Measurements from ENCODE around the gene ZNF506.

DNA sequence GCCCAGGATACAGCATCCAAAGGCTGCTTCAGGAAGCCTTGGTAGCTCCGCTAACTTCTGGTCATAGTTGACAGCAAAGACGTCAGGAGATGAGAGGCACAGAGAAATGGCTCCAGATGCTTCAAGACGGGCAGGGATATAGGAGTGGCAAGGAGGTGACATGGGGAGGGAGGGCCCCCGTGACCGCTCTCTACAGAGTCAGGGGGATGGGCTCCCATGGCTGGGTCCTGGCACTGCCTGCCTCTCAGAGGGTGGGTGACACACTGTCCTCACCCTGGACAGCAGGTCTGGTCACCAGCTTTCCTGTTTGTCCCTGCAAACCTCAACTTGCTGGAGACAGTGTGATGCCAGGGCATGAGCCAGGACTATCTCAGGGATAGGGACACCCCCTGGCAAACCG, 78.4 kb downstream of the ZNF506 start:
- TF ChIP-seq, protein P1, sequence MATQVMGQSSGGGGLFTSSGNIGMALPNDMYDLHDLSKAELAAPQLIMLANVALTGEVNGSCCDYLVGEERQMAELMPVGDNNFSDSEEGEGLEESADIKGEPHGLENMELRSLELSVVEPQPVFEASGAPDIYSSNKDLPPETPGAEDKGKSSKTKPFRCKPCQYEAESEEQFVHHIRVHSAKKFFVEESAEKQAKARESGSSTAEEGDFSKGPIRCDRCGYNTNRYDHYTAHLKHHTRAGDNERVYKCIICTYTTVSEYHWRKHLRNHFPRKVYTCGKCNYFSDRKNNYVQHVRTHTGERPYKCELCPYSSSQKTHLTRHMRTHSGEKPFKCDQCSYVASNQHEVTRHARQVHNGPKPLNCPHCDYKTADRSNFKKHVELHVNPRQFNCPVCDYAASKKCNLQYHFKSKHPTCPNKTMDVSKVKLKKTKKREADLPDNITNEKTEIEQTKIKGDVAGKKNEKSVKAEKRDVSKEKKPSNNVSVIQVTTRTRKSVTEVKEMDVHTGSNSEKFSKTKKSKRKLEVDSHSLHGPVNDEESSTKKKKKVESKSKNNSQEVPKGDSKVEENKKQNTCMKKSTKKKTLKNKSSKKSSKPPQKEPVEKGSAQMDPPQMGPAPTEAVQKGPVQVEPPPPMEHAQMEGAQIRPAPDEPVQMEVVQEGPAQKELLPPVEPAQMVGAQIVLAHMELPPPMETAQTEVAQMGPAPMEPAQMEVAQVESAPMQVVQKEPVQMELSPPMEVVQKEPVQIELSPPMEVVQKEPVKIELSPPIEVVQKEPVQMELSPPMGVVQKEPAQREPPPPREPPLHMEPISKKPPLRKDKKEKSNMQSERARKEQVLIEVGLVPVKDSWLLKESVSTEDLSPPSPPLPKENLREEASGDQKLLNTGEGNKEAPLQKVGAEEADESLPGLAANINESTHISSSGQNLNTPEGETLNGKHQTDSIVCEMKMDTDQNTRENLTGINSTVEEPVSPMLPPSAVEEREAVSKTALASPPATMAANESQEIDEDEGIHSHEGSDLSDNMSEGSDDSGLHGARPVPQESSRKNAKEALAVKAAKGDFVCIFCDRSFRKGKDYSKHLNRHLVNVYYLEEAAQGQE (IDR thresholded peaks at IDR 0.05; ENCODE audit: low read depth) = no peak
- TF ChIP-seq POLR2AphosphoS5 (IDR thresholded peaks at IDR 0.05; ENCODE audit: low read depth, low read length) (no peak), EZH2 (IDR thresholded peaks at IDR 0.05) (no peak)
- TF ChIP-seq, protein P2, sequence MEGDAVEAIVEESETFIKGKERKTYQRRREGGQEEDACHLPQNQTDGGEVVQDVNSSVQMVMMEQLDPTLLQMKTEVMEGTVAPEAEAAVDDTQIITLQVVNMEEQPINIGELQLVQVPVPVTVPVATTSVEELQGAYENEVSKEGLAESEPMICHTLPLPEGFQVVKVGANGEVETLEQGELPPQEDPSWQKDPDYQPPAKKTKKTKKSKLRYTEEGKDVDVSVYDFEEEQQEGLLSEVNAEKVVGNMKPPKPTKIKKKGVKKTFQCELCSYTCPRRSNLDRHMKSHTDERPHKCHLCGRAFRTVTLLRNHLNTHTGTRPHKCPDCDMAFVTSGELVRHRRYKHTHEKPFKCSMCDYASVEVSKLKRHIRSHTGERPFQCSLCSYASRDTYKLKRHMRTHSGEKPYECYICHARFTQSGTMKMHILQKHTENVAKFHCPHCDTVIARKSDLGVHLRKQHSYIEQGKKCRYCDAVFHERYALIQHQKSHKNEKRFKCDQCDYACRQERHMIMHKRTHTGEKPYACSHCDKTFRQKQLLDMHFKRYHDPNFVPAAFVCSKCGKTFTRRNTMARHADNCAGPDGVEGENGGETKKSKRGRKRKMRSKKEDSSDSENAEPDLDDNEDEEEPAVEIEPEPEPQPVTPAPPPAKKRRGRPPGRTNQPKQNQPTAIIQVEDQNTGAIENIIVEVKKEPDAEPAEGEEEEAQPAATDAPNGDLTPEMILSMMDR (IDR thresholded peaks at IDR 0.05 in 2 of 3, conservative IDR thresholded peaks at IDR 0.05 in 1 of 3; ENCODE audit: borderline replicate concordance in 1 of 3, insufficient read depth in 1 of 3, low read depth in 2 of 3, low read length in 2 of 3) = no peak
